K562 (cell line): ENCODE data around the gene KLHL29.

Experiments
- CTCF ChIP-seq, 3 experiments: IDR thresholded peaks in 2 of 3; conservative IDR thresholded peaks in 1 of 3; 2 replicates each; pipeline ENCODE4 v1.5.1; 2011 to 2012; ENCODE audit warnings: low read length in 3 of 3, mild to moderate bottlenecking in 3 of 3, control low read depth in 2 of 3, improper control_type of control experiment in 1 of 3, inconsistent platforms in 1 of 3, low read depth in 1 of 3, mixed read lengths in 1 of 3, moderate library complexity in 1 of 3; ENCODE audit not compliant: insufficient read depth in 2 of 3
- DIDO1 ChIP-seq: fragments of 450-650 bp; IDR thresholded peaks from 2 replicates; pipeline ENCODE4 v1.6.1; 2016; ENCODE audit warnings: low read depth, missing biosample characterization, missing genetic modification characterization
- FOXM1 ChIP-seq, 2 experiments: fragments of 450-650 bp in 1 of 2; sonication (generic) in 1 of 2; formaldehyde crosslinking in 1 of 2; IDR thresholded peaks; 2 replicates each; pipeline versions ENCODE4 v1.6.1 to v1.9.0; 2017 to 2022; ENCODE audit warnings: low read depth in 2 of 2, mild to moderate bottlenecking in 2 of 2, missing genetic modification reagents in 1 of 2, moderate library complexity in 1 of 2
- MCM2 ChIP-seq: fragments of 450-650 bp; IDR thresholded peaks from 2 replicates; pipeline ENCODE4 v1.6.1; 2017; ENCODE audit warnings: low read depth, mild to moderate bottlenecking
- SMC3 ChIP-seq: conservative IDR thresholded peaks from 2 replicates; pipeline ENCODE4 v1.6.1; 2011; ENCODE audit warnings: low read depth, low read length, improper control_type of control experiment; ENCODE audit not compliant: insufficient read depth
- SREBF2 ChIP-seq: sonication (generic); formaldehyde crosslinking; IDR thresholded peaks from 2 replicates; pipeline ENCODE4 v1.4.0; 2020; ENCODE audit warnings: mild to moderate bottlenecking, missing genetic modification reagents
- U2AF2 ChIP-seq: fragments of 200-400 bp; formaldehyde crosslinking; optimal IDR thresholded peaks from 2 replicates; pipeline ENCODE3; 2017; ENCODE audit warnings: low read depth, mild to moderate bottlenecking, low read length
- ZNF274 ChIP-seq: IDR thresholded peaks from 2 replicates; pipeline ENCODE4 v1.6.1; 2011; ENCODE audit warnings: low read depth, mild to moderate bottlenecking, low read length, moderate library complexity, borderline replicate concordance

GRCh38 chr2:23679044-23679443, 294.1 kb downstream of the KLHL29 start:
- TF ChIP-seq ZNF274: no peak
- TF ChIP-seq SMC3: no peak
- no peak for TF ChIP-seq MCM2
- TF ChIP-seq FOXM1 (IDR thresholded peaks at IDR 0.05; ENCODE audit: low read depth): no peak
- no peak for TF ChIP-seq FOXM1 (CRISPR knock-in tag; IDR thresholded peaks at IDR 0.05; ENCODE audit: low read depth)
- TF ChIP-seq U2AF2: no peak
- no peak for TF ChIP-seq DIDO1 (tag)
- no peak for TF ChIP-seq SREBF2 (CRISPR knock-in tag)
- no peak for TF ChIP-seq CTCF (IDR thresholded peaks at IDR 0.05 in 2 of 3, conservative IDR thresholded peaks at IDR 0.05 in 1 of 3; ENCODE audit: insufficient read depth in 2 of 3, low read depth in 1 of 3, low read length in 3 of 3)
